ENCODE measurements around the gene LRRC55. TPM values are rescaled to one million over a fixed set of nuclear protein-coding genes. Genes with fewer than 3 reads are reported as not detected.
"Not testable (repeated sequence)": the region's sequence is repeated elsewhere in the genome, so short reads cannot be mapped to it uniquely, and the experiment has no call there.

LRRC55 gene
- total RNA-seq, 4 donors from 2014 or later: 0.14 to 0.16 TPM; not detected in 2

DNA sequence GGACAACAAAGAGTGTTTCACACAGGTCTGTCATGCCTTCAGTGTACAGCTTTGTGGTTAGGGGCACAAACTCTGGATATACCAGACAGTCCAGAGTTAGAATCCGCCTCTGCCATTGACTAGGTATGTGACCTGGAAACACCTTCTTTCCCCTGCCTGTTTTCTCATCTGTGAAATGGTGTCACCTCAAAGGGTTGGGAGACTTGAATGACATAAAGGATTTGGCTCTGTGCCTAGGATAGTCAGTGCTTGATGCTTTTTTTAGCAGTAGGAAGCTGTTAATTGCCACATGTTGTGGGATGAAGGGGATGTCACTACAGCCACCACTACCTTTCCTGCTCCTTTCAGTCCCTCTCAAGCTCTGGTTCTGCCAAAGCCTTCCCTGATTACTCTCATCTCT lies 17.4 kb upstream of the LRRC55 start:
- TF ChIP-seq POLR2AphosphoS5 (IDR thresholded peaks at IDR 0.05): no peak
- 92% methylated on average over 1 of the region's 1 CpG; no CpG with 5 or more reads in 1 of the 2 donors for WGBS, 2 donors (ENCODE audit: low coverage in 1 of 2)

DNA sequence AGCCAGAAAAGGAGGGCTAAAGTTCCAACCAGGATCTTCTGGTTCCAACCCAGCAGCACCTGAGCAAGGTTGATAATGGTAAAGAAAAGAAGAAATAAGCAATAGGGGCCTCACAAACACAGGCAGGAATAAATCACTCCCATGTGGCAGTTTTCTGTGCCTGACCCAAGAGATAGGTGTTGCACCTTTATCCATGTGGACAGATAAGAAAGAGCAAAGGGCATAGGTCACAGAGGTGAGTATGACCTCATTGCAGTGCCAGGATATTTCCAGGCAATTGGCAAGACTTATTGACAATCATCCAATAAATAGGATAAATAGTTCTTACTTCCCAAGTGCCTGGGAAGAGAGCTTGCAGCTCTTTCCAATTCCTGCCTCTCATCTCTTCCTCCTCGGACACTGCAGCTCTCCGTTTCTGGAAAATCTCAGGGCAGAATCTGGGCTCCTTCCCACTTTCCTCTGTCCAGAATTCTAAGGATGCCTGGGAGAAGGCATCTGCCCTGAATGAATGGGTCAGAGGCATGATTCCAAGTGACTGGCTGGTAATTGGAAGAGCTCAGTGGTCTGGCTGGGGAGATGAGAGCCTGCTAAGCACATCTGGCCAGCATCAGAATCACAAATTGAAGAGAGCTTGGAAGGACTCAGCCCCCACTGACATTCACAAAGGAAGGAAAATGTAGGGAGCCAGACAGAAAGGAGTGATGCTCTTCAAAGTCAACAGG lies 14.5 kb upstream of the LRRC55 start:
- Histone ChIP-seq H3K9me3 (no peaks in the 10 kb centered on the region), H3K4me3 (no peak overlapping the region), H3K4me1 (no peaks in the 10 kb centered on the region), H3K27ac (no peak overlapping the region), H3K36me3 (no peaks in the 10 kb centered on the region), H3K27me3 (no peaks in the 10 kb centered on the region)
- intact Hi-C loops (cut with DNase I; ENCODE audit: low total_unique reads): no loop called here
- 59% methylated on average over 2 of the region's 2 CpGs; no CpG with 5 or more reads in 1 of the 2 donors for WGBS, 2 donors (ENCODE audit: low coverage in 1 of 2)
- TF ChIP-seq POLR2A (IDR thresholded peaks at IDR 0.05): no peak
- peak in 2 of 3 donors; percentile 61 to 72 for TF ChIP-seq POLR2AphosphoS5 (IDR thresholded peaks at IDR 0.05)
- in situ Hi-C loops (cut with MboI; ENCODE audit: low pct_ligation_motif_present in 1 of 4, low pct_unique_long_range_greater_than_20kb in 1 of 4, low sequenced_read_pairs in 3 of 4): no loop called here
- no peak for DNase-seq

More for the DNA sequence above, 17.4 kb upstream of the LRRC55 start:
- in situ Hi-C loops (cut with MboI; ENCODE audit: low pct_ligation_motif_present in 1 of 4, low pct_unique_long_range_greater_than_20kb in 1 of 4, low sequenced_read_pairs in 3 of 4): no loop called here
- no peaks in the 10 kb centered on the region for H3K36me3 ChIP-seq
- no peak overlapping the region for H3K4me3 ChIP-seq
- H3K27me3 ChIP-seq: no peaks in the 10 kb centered on the region
- no peak for DNase-seq
- no peak overlapping the region for H3K27ac ChIP-seq
- no peaks in the 10 kb centered on the region for H3K9me3 ChIP-seq
- intact Hi-C loops (cut with DNase I; ENCODE audit: low total_unique reads): no loop called here
- no peaks in the 10 kb centered on the region for H3K4me1 ChIP-seq

- H3K4me3 ChIP-seq; intact Hi-C loops (cut with DNase I; ENCODE audit: low total_unique reads); H3K9me3 ChIP-seq; H3K36me3 ChIP-seq; H3K4me1 ChIP-seq; DNase-seq; H3K27me3 ChIP-seq; H3K27ac ChIP-seq; in situ Hi-C loops (cut with MboI; ENCODE audit: low pct_ligation_motif_present in 1 of 4, low pct_unique_long_range_greater_than_20kb in 1 of 4, low sequenced_read_pairs in 3 of 4): not testable (repeated sequence)
- 77 to 86% methylated on average over 1 to 2 of the region's 2 CpGs for WGBS, 2 donors (ENCODE audit: low coverage in 1 of 2)
Measured at GRCh38 chr11:57169732-57170313, 11.9 kb upstream of the LRRC55 start.

- 66 to 70% methylated on average over 3 of the region's 3 CpGs for WGBS, 2 donors (ENCODE audit: low coverage in 1 of 2)
- no peak for DNase-seq
- Histone ChIP-seq H3K27me3 (no peaks in the 10 kb centered on the region), H3K27ac (no peak overlapping the region), H3K4me3 (no peak overlapping the region), H3K9me3 (no peaks in the 10 kb centered on the region), H3K36me3 (no peaks in the 10 kb centered on the region), H3K4me1 (no peaks in the 10 kb centered on the region)
- in situ Hi-C loops (cut with MboI; ENCODE audit: low pct_ligation_motif_present in 1 of 4, low pct_unique_long_range_greater_than_20kb in 1 of 4, low sequenced_read_pairs in 3 of 4): no loop called here
- TF ChIP-seq, protein P1, sequence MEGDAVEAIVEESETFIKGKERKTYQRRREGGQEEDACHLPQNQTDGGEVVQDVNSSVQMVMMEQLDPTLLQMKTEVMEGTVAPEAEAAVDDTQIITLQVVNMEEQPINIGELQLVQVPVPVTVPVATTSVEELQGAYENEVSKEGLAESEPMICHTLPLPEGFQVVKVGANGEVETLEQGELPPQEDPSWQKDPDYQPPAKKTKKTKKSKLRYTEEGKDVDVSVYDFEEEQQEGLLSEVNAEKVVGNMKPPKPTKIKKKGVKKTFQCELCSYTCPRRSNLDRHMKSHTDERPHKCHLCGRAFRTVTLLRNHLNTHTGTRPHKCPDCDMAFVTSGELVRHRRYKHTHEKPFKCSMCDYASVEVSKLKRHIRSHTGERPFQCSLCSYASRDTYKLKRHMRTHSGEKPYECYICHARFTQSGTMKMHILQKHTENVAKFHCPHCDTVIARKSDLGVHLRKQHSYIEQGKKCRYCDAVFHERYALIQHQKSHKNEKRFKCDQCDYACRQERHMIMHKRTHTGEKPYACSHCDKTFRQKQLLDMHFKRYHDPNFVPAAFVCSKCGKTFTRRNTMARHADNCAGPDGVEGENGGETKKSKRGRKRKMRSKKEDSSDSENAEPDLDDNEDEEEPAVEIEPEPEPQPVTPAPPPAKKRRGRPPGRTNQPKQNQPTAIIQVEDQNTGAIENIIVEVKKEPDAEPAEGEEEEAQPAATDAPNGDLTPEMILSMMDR (IDR thresholded peaks at IDR 0.05): no peak
- intact Hi-C loops (cut with DNase I; ENCODE audit: low total_unique reads): no loop called here
Measured at GRCh38 chr11:57172031-57172430, 9.7 kb upstream of the LRRC55 start.

GRCh38 chr11:57174656-57175055 lies 7.1 kb upstream of the LRRC55 start:
- Histone ChIP-seq H3K4me1 (no peaks in the 10 kb centered on the region), H3K4me3 (no peak overlapping the region), H3K9me3 (no peaks in the 10 kb centered on the region), H3K27ac (no peak overlapping the region), H3K36me3 (no peaks in the 10 kb centered on the region), H3K27me3 (peaks cover 8% of the 10 kb centered on the region)
- DNase-seq: no peak
- in situ Hi-C loops (cut with MboI; ENCODE audit: low pct_ligation_motif_present in 1 of 4, low pct_unique_long_range_greater_than_20kb in 1 of 4, low sequenced_read_pairs in 3 of 4) (no loop called here), intact Hi-C loops (cut with DNase I; ENCODE audit: low total_unique reads) (no loop called here)
- 65 to 75% methylated on average over 2 to 5 of the region's 5 CpGs for WGBS, 2 donors (ENCODE audit: low coverage in 1 of 2)
- TF ChIP-seq, protein P1 (IDR thresholded peaks at IDR 0.05): no peak
- TF ChIP-seq POLR2AphosphoS5 (IDR thresholded peaks at IDR 0.05): no peak
- no peak for TF ChIP-seq POLR2A (IDR thresholded peaks at IDR 0.05)
- no peak for TF ChIP-seq EP300 (IDR thresholded peaks at IDR 0.05; ENCODE audit: low read depth)

All from transverse colon (tissue), 4 donors.